ENCODE results near the gene TPTE.
"Not testable (repeated sequence)": the region's sequence is repeated elsewhere in the genome, so short reads cannot be mapped to it uniquely, and the experiment has no call there.

TPTE gene

DNA sequence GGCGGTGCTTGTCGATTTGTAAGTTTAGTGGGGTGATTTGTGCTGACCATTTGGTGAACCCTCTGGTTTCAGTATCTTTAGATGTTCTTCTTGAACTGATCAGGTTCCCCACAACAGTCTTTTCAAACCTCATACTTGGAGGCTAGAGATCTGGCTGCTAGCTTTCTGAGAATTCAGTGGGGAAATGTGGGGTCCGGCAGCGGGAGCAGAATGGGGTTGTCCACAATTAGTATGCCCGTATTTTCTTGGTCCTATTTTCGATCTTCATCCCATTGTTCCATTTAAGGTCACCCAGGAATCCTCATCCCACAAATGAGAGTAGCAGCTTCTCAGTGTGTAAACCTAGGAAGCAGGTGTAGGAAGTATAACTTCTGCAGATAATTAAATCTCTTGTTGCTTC is 10.3 kb upstream of the TPTE start:
- Histone ChIP-seq H3K4me2 (ENCODE audit: low read depth, low read length, poor library complexity, severe bottlenecking) (no peak overlapping the region), H4K20me1 (ENCODE audit: low read depth, low read length) (no peaks in the 10 kb centered on the region), H3K4me3 (ENCODE audit: insufficient read depth, low read length, poor library complexity, severe bottlenecking) (no peak overlapping the region)

DNA sequence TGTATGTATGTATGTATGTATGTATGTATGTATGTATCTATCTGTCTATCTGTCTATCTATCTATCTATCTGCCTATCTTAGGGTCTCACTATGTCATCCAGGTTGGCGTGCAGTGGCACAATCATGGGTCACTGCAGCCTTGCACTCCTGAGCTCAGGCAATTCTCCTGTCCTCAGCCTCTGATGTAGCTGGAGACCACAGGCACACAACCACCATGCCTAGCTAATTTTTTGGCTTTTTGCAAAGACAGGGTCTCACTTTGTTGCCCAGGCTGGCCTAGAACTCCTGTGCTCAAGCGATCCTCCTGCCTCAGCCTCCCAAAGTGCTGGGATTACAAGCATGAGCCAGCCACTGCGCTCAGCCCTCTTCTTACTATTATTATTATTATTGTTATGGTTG is 4.5 kb upstream of the TPTE start:
- H3K4me2 ChIP-seq (ENCODE audit: low read depth, low read length, poor library complexity, severe bottlenecking); H4K20me1 ChIP-seq (ENCODE audit: low read depth, low read length); H3K79me2 ChIP-seq (ENCODE audit: insufficient read depth, low read length); H3K27ac ChIP-seq (ENCODE audit: low read depth, low read length); H3F3A ChIP-seq (ENCODE audit: insufficient read depth); H3K9ac ChIP-seq (ENCODE audit: low read length); H3K9me3 ChIP-seq (ENCODE audit: insufficient read depth, low read length); H3K4me3 ChIP-seq (ENCODE audit: insufficient read depth, low read length, poor library complexity, severe bottlenecking); H2AFZ ChIP-seq (ENCODE audit: low read depth, low read length, severe bottlenecking); H3K27me3 ChIP-seq (ENCODE audit: low read length); H3K36me3 ChIP-seq (ENCODE audit: low read length); H3K9me2 ChIP-seq (replicated peaks; ENCODE audit: insufficient read depth, low read length): not testable (repeated sequence)

More for the DNA sequence above, 10.3 kb upstream of the TPTE start:
- no peaks in the 10 kb centered on the region for H3K9me2 ChIP-seq (replicated peaks; ENCODE audit: insufficient read depth, low read length)
- H3K9ac ChIP-seq (ENCODE audit: low read length), result no peak overlapping the region
- H3K9me3 ChIP-seq (ENCODE audit: insufficient read depth, low read length), result peaks cover 5% of the 10 kb centered on the region; the same call in 1 of the 2 replicates
- no peak overlapping the region for H2AFZ ChIP-seq (ENCODE audit: low read depth, low read length, severe bottlenecking)
- H3K36me3 ChIP-seq (ENCODE audit: low read length), result no peaks in the 10 kb centered on the region
- no peaks in the 10 kb centered on the region for H3F3A ChIP-seq (ENCODE audit: insufficient read depth)
- H3K27me3 ChIP-seq (ENCODE audit: low read length), result no peaks in the 10 kb centered on the region
- no peaks in the 10 kb centered on the region for H3K79me2 ChIP-seq (ENCODE audit: insufficient read depth, low read length)
- no peak for TF ChIP-seq EZH2phosphoT487 (conservative IDR thresholded peaks at IDR 0.05; ENCODE audit: low read length)
- TF ChIP-seq, protein P1, sequence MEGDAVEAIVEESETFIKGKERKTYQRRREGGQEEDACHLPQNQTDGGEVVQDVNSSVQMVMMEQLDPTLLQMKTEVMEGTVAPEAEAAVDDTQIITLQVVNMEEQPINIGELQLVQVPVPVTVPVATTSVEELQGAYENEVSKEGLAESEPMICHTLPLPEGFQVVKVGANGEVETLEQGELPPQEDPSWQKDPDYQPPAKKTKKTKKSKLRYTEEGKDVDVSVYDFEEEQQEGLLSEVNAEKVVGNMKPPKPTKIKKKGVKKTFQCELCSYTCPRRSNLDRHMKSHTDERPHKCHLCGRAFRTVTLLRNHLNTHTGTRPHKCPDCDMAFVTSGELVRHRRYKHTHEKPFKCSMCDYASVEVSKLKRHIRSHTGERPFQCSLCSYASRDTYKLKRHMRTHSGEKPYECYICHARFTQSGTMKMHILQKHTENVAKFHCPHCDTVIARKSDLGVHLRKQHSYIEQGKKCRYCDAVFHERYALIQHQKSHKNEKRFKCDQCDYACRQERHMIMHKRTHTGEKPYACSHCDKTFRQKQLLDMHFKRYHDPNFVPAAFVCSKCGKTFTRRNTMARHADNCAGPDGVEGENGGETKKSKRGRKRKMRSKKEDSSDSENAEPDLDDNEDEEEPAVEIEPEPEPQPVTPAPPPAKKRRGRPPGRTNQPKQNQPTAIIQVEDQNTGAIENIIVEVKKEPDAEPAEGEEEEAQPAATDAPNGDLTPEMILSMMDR (IDR thresholded peaks at IDR 0.05; ENCODE audit: insufficient read depth, low read length, poor library complexity, severe bottlenecking), result no peak
- H3K27ac ChIP-seq (ENCODE audit: low read depth, low read length), result no peak overlapping the region

DNA sequence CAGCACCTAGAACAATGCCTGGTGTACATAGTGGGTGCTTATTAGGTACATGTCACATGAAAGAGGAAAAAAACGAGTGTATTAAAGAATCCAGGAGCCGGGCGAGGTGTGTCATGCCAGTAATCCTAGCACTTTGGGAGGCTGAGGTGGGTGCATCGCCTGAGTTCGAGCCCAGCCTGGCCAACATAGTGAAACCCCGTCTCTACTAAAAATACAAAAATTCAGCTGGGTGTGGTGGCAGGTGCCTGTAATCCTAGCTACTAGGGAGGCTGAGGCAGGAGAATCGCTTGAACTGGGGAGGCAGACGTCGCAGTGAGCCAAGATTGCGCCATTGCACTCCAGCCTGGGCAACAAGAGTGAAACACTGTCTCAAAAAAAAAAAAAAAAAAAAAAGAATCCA is 3.5 kb upstream of the TPTE start:
- not testable (repeated sequence) for H4K20me1 ChIP-seq (ENCODE audit: low read depth, low read length); H3K27me3 ChIP-seq (ENCODE audit: low read length)

DNA sequence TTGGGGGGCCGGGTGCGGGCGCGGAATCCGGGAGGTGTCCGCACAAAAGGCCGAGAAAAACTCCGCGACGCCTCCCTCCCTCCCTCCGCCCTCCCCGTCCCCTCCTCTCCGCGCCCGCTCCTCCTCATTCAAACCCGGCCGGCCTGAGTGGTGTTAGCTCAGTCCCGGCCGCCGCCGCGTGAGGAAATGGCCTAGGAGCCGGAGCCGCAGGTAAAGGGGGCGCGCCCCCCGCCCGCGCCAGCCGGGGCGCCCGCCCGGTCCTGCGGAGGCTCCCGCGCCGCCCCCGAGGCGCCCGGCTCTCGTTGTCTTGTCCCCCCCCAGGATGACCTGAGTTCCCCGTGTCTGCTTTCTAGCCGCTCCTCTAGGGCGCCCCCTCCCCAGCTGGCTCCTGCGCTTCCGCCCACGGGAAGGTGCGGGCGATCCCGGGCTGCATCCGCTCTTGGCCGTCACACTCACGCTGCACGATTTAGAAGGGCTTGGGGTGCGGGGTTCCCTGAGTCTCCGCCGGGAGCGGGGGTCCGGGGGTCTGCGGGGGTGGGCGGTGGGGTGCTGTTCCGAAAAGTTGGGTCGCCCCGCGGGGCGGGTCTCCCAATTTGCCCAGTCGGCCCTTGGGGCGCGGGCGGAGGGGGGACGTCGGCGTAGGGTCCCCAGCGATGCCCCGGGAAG is 585 bp downstream of the TPTE start:
- not testable (repeated sequence) for H3K9me3 ChIP-seq (ENCODE audit: insufficient read depth, low read length); H2AFZ ChIP-seq (ENCODE audit: low read depth, low read length, severe bottlenecking); H3K9me2 ChIP-seq (replicated peaks; ENCODE audit: insufficient read depth, low read length); H3K27ac ChIP-seq (ENCODE audit: low read depth, low read length); H3K4me3 ChIP-seq (ENCODE audit: insufficient read depth, low read length, poor library complexity, severe bottlenecking); H3K9ac ChIP-seq (ENCODE audit: low read length); H3F3A ChIP-seq (ENCODE audit: insufficient read depth); H4K20me1 ChIP-seq (ENCODE audit: low read depth, low read length); H3K36me3 ChIP-seq (ENCODE audit: low read length); H3K4me2 ChIP-seq (ENCODE audit: low read depth, low read length, poor library complexity, severe bottlenecking); H3K79me2 ChIP-seq (ENCODE audit: insufficient read depth, low read length); H3K27me3 ChIP-seq (ENCODE audit: low read length)

More for the DNA sequence above, 3.5 kb upstream of the TPTE start:
- H3K4me3 ChIP-seq (ENCODE audit: insufficient read depth, low read length, poor library complexity, severe bottlenecking); H2AFZ ChIP-seq (ENCODE audit: low read depth, low read length, severe bottlenecking); H3F3A ChIP-seq (ENCODE audit: insufficient read depth); H3K36me3 ChIP-seq (ENCODE audit: low read length); H3K9me2 ChIP-seq (replicated peaks; ENCODE audit: insufficient read depth, low read length); H3K9me3 ChIP-seq (ENCODE audit: insufficient read depth, low read length); H3K4me2 ChIP-seq (ENCODE audit: low read depth, low read length, poor library complexity, severe bottlenecking); H3K79me2 ChIP-seq (ENCODE audit: insufficient read depth, low read length); H3K9ac ChIP-seq (ENCODE audit: low read length); H3K27ac ChIP-seq (ENCODE audit: low read depth, low read length): not testable (repeated sequence)

DNA sequence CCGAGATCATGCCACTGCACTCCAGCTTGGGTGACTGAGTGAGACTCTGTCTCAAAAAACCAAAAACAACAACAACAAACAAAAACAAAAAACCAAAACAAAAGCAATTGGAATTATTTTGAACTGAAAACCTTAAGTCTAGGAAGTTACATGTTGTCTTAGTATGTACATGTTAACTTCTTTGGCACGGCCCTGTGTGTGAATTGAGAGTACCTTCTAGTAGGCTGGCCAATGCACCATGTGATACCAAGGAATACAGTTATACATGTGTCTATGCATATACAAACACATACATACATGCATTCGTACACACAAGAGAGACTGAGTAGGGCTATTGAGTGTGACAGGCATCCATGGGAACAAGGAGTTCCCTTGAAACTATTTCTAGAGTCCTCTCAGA is 18.6 kb downstream of the TPTE start:
- H3K9ac ChIP-seq (ENCODE audit: low read length), result no peak overlapping the region
- H3K36me3 ChIP-seq (ENCODE audit: low read length), result no peaks in the 10 kb centered on the region
- no peak overlapping the region for H3K4me2 ChIP-seq (ENCODE audit: low read depth, low read length, poor library complexity, severe bottlenecking)
- no peak overlapping the region for H3K27ac ChIP-seq (ENCODE audit: low read depth, low read length)
- H3K4me3 ChIP-seq (ENCODE audit: insufficient read depth, low read length, poor library complexity, severe bottlenecking), result no peak overlapping the region
- no peaks in the 10 kb centered on the region for H4K20me1 ChIP-seq (ENCODE audit: low read depth, low read length)
- H3F3A ChIP-seq (ENCODE audit: insufficient read depth), result no peaks in the 10 kb centered on the region
- no peaks in the 10 kb centered on the region for H3K79me2 ChIP-seq (ENCODE audit: insufficient read depth, low read length)
- H2AFZ ChIP-seq (ENCODE audit: low read depth, low read length, severe bottlenecking), result no peak overlapping the region
- H3K9me2 ChIP-seq (replicated peaks; ENCODE audit: insufficient read depth, low read length), result no peaks in the 10 kb centered on the region
- TF ChIP-seq, protein P1 (IDR thresholded peaks at IDR 0.05; ENCODE audit: insufficient read depth, low read length, poor library complexity, severe bottlenecking), result no peak
- TF ChIP-seq EZH2phosphoT487 (conservative IDR thresholded peaks at IDR 0.05; ENCODE audit: low read length), result no peak
- H3K9me3 ChIP-seq (ENCODE audit: insufficient read depth, low read length), result no peaks in the 10 kb centered on the region
- no peaks in the 10 kb centered on the region for H3K27me3 ChIP-seq (ENCODE audit: low read length)

DNA sequence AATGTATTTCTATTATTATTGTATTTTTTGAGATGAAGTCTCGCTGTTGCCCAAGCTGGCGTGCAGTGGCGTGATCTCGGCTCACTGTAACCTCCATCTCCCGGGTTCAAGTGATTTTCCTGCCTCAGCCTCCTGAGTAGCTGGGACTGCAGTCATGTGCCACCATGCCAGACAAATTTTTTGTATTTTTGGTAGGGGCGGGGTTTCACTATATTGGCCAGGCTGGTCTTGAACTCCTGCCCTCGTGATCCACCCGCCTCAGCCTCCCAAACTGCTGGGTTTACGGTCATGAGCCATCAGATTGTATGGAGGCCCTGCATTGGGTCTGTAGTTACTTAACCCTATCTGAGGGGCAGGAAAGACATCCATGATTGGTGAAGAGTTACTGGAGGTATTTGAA is 23.0 kb downstream of the TPTE start:
- not testable (repeated sequence) for H3K9me2 ChIP-seq (replicated peaks; ENCODE audit: insufficient read depth, low read length); H4K20me1 ChIP-seq (ENCODE audit: low read depth, low read length); H3K27ac ChIP-seq (ENCODE audit: low read depth, low read length); H2AFZ ChIP-seq (ENCODE audit: low read depth, low read length, severe bottlenecking); H3K4me3 ChIP-seq (ENCODE audit: insufficient read depth, low read length, poor library complexity, severe bottlenecking); H3K27me3 ChIP-seq (ENCODE audit: low read length); H3K4me2 ChIP-seq (ENCODE audit: low read depth, low read length, poor library complexity, severe bottlenecking); H3K9ac ChIP-seq (ENCODE audit: low read length); H3F3A ChIP-seq (ENCODE audit: insufficient read depth); H3K79me2 ChIP-seq (ENCODE audit: insufficient read depth, low read length); H3K36me3 ChIP-seq (ENCODE audit: low read length)
- peaks cover 12% of the 10 kb centered on the region; the same call in 1 of the 2 replicates for H3K9me3 ChIP-seq (ENCODE audit: insufficient read depth, low read length)
